ENCODE results near the gene MEIS1.

MEIS1 gene

GRCh38 chr2:66497431-66498288 lies 62.7 kb downstream of the MEIS1 start:
- Histone ChIP-seq H3K4me3 (ENCODE audit: low read depth, low read length) (no peak overlapping the region), H3K4me1 (ENCODE audit: control insufficient read depth, insufficient read depth, low read length) (peaks cover 30% of the 10 kb centered on the region), H3K27ac (ENCODE audit: low read depth, low read length) (no peak overlapping the region), H3K36me3 (ENCODE audit: control insufficient read depth, insufficient read depth, low read length) (no peaks in the 10 kb centered on the region), H3K9ac (ENCODE audit: low read length) (no peak overlapping the region), H3K27me3 (ENCODE audit: control insufficient read depth, insufficient read depth, low read length) (no peaks in the 10 kb centered on the region), H3K9me3 (ENCODE audit: control insufficient read depth, insufficient read depth, low read depth, low read length) (no peaks in the 10 kb centered on the region)

DNA sequence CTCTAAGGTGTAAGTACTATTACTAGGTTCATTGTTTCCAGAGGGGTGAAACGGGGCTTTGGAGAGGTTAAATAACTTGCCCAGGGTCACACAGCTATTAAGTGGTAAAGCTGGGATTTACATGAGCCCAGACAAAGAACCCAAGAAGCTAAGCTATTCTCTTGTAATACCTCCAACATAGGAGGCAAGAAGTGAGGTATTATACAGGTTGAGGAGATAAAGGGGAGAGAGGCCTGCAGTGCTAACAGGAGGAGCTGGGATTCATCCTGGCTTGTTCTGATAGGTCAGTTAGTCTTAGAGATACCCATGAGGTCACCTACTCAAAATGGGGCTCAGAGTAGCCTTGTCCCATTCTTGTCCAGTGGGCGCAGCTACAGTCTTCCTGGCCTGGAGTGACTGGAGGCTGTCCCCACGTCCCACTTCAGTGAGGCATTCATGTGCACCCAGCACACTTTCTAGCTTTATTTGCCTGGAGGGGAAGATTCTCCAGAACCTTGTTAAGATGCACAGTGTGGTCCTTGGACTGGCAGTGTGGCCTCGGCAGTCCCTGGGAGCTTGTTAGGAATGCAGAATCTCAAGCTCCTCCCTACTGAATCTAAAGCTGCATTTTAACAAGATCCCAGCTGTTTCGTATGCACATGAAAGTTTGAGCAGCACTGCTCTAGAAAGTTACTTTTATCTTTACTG lies 63.5 kb downstream of the MEIS1 start:
- no peak overlapping the region for H3K27ac ChIP-seq (ENCODE audit: low read depth, low read length)
- no peak overlapping the region for H3K9ac ChIP-seq (ENCODE audit: low read length)
- no peaks in the 10 kb centered on the region for H3K27me3 ChIP-seq (ENCODE audit: control insufficient read depth, insufficient read depth, low read length)
- no peaks in the 10 kb centered on the region for H3K9me3 ChIP-seq (ENCODE audit: control insufficient read depth, insufficient read depth, low read depth, low read length)
- H3K4me1 ChIP-seq (ENCODE audit: control insufficient read depth, insufficient read depth, low read length) = peaks cover 30% of the 10 kb centered on the region
- H3K36me3 ChIP-seq (ENCODE audit: control insufficient read depth, insufficient read depth, low read length) = no peaks in the 10 kb centered on the region
- H3K4me3 ChIP-seq (ENCODE audit: low read depth, low read length) = no peak overlapping the region

DNA sequence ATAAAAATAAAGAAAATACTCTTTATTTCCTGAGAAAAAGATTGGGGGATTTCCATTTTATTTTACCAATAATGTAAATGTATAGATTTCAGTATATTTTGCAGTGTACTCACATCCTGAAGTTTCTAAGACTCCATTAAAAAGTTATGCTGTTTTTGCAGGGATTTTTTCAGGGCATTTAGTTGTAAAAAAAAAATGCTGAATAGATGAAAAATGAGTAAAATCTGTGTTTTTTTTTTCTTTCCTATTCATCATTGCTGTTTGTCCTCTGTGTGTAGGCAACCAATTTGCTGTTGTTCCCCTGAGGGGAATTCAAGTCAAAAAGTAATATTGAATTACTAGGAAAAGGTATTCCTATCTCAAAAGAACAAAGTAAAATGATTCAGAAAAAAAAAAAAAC lies 66.3 kb downstream of the MEIS1 start:
- no peaks in the 10 kb centered on the region for H3K9me3 ChIP-seq (ENCODE audit: control insufficient read depth, insufficient read depth, low read depth, low read length)
- H3K4me1 ChIP-seq (ENCODE audit: control insufficient read depth, insufficient read depth, low read length) = peaks cover 26% of the 10 kb centered on the region
- H3K36me3 ChIP-seq (ENCODE audit: control insufficient read depth, insufficient read depth, low read length) = no peaks in the 10 kb centered on the region
- H3K4me3 ChIP-seq (ENCODE audit: low read depth, low read length) = no peak overlapping the region
- H3K9ac ChIP-seq (ENCODE audit: low read length) = no peak overlapping the region
- no peaks in the 10 kb centered on the region for H3K27me3 ChIP-seq (ENCODE audit: control insufficient read depth, insufficient read depth, low read length)
- H3K27ac ChIP-seq (ENCODE audit: low read depth, low read length) = no peak overlapping the region

GRCh38 chr2:66506265-66506664 lies 71.3 kb downstream of the MEIS1 start:
- no peak overlapping the region for H3K27ac ChIP-seq (ENCODE audit: low read depth, low read length)
- H3K4me1 ChIP-seq (ENCODE audit: control insufficient read depth, insufficient read depth, low read length) = peaks cover 48% of the 10 kb centered on the region

DNA sequence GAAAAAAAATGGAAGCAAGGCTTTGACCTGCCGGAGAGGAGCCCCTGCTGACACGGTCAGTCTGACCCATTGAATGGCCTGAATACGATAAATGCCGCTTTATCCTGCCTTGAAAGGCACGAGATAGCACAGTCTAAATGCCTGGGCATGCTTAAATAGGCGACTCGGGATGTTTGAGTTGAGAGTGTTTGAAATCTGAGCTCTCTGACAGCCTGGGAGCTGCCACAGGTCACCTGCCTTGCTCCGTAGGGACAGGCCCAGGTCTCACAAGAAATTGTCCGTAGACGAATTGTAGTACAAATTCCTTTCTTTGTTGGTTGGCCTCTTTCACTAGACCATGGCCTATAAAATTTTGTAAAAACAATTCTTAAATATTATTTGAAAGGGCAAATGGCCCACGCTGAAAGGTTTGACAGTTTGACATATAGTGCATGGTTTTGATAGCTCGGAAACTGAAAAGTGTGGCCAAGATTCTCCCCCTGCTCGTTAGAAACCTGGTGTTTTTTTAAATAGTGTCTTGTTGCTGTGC lies 72.8 kb downstream of the MEIS1 start:
- no peaks in the 10 kb centered on the region for H3K27me3 ChIP-seq (ENCODE audit: control insufficient read depth, insufficient read depth, low read length)
- H3K36me3 ChIP-seq (ENCODE audit: control insufficient read depth, insufficient read depth, low read length) = no peaks in the 10 kb centered on the region
- no peaks in the 10 kb centered on the region for H3K9me3 ChIP-seq (ENCODE audit: control insufficient read depth, insufficient read depth, low read depth, low read length)
- peak overlapping the region; percentile 34 for H3K9ac ChIP-seq (ENCODE audit: low read length)
- peak overlapping the region; percentile 25 for H3K4me3 ChIP-seq (ENCODE audit: low read depth, low read length)
- H3K4me1 ChIP-seq (ENCODE audit: control insufficient read depth, insufficient read depth, low read length) = peaks cover 48% of the 10 kb centered on the region
- peak overlapping the region; percentile 27; the same call in 1 of the 2 replicates for H3K27ac ChIP-seq (ENCODE audit: low read depth, low read length)

More at GRCh38 chr2:66506265-66506664, 71.3 kb downstream of the MEIS1 start:
- H3K9ac ChIP-seq (ENCODE audit: low read length) = no peak overlapping the region
- no peaks in the 10 kb centered on the region for H3K36me3 ChIP-seq (ENCODE audit: control insufficient read depth, insufficient read depth, low read length)
- no peak overlapping the region for H3K4me3 ChIP-seq (ENCODE audit: low read depth, low read length)
- no peaks in the 10 kb centered on the region for H3K27me3 ChIP-seq (ENCODE audit: control insufficient read depth, insufficient read depth, low read length)
- no peaks in the 10 kb centered on the region for H3K9me3 ChIP-seq (ENCODE audit: control insufficient read depth, insufficient read depth, low read depth, low read length)

DNA sequence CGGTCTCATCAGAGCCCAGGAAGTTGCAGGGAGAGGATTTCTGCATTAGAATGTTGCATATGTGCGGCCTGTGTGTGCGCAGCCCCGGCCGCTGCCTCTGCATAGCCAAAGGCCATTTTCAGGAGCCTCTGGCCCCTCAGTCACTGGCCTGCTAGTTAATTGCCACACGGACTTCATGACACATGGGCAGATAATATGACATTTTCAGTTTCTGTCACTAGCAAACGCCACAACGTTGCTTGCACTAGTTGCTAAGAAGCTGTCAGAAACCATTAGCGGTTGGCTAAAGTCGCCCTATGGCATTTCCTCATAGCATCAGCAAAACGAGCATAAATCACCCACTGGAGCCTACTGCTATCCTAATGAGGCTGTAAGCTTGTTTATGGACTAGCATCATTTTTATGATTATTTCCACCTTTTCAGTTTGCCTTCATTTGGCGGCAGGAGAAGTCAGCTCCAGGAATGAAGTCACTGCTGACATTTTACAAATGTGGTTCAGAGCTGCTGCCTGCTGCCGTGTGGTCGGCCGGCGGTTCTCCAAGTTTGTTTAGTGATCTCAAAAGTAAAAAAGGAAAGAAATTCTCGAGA lies 73.7 kb downstream of the MEIS1 start:
- H3K36me3 ChIP-seq (ENCODE audit: control insufficient read depth, insufficient read depth, low read length) = no peaks in the 10 kb centered on the region
- no peaks in the 10 kb centered on the region for H3K27me3 ChIP-seq (ENCODE audit: control insufficient read depth, insufficient read depth, low read length)
- peak overlapping the region; percentile 25 for H3K4me3 ChIP-seq (ENCODE audit: low read depth, low read length)
- H3K9me3 ChIP-seq (ENCODE audit: control insufficient read depth, insufficient read depth, low read depth, low read length) = no peaks in the 10 kb centered on the region
- H3K27ac ChIP-seq (ENCODE audit: low read depth, low read length) = peak overlapping the region; percentile 41; the same call in 1 of the 2 replicates
- H3K9ac ChIP-seq (ENCODE audit: low read length) = peak overlapping the region; percentile 49
- peaks cover 48% of the 10 kb centered on the region for H3K4me1 ChIP-seq (ENCODE audit: control insufficient read depth, insufficient read depth, low read length)

DNA sequence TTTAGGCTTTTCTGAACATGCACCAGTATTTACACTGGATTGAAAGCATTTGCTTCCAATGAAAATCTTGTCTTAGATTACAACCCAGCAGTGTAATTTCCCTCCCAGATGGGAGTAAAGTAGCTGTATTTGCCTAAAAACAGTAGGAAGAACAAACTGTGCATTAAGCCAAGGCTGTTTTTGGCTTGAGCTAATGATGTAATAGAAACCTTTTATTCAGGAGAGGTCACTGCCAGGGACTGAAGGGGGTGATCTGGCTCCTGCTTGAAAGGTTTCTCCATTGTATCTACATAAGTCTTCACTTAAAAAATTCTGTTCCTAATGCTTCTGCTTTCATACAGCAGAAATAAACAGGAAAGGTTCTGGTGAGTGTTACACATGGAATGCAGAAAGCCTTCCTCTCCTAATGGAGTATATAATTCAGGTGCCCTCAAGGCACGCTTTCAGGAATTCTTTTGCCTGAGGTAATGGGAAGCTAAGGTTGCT lies 74.4 kb downstream of the MEIS1 start:
- Histone ChIP-seq H3K9ac (ENCODE audit: low read length) (no peak overlapping the region), H3K27me3 (ENCODE audit: control insufficient read depth, insufficient read depth, low read length) (no peaks in the 10 kb centered on the region), H3K27ac (ENCODE audit: low read depth, low read length) (peak overlapping the region; percentile 41; the same call in 1 of the 2 replicates), H3K4me3 (ENCODE audit: low read depth, low read length) (no peak overlapping the region), H3K36me3 (ENCODE audit: control insufficient read depth, insufficient read depth, low read length) (no peaks in the 10 kb centered on the region), H3K4me1 (ENCODE audit: control insufficient read depth, insufficient read depth, low read length) (peaks cover 48% of the 10 kb centered on the region), H3K9me3 (ENCODE audit: control insufficient read depth, insufficient read depth, low read depth, low read length) (no peaks in the 10 kb centered on the region)

GRCh38 chr2:66512626-66513025 lies 77.7 kb downstream of the MEIS1 start:
- Histone ChIP-seq H3K36me3 (ENCODE audit: control insufficient read depth, insufficient read depth, low read length) (no peaks in the 10 kb centered on the region), H3K4me3 (ENCODE audit: low read depth, low read length) (no peak overlapping the region), H3K27me3 (ENCODE audit: control insufficient read depth, insufficient read depth, low read length) (no peaks in the 10 kb centered on the region), H3K27ac (ENCODE audit: low read depth, low read length) (no peak overlapping the region), H3K4me1 (ENCODE audit: control insufficient read depth, insufficient read depth, low read length) (peaks cover 31% of the 10 kb centered on the region), H3K9me3 (ENCODE audit: control insufficient read depth, insufficient read depth, low read depth, low read length) (no peaks in the 10 kb centered on the region), H3K9ac (ENCODE audit: low read length) (no peak overlapping the region)

- H3K27ac ChIP-seq (ENCODE audit: low read depth, low read length) = no peak overlapping the region
- H3K27me3 ChIP-seq (ENCODE audit: control insufficient read depth, insufficient read depth, low read length) = no peaks in the 10 kb centered on the region
Observed at GRCh38 chr2:66515743-66516142, 80.8 kb downstream of the MEIS1 start.

DNA sequence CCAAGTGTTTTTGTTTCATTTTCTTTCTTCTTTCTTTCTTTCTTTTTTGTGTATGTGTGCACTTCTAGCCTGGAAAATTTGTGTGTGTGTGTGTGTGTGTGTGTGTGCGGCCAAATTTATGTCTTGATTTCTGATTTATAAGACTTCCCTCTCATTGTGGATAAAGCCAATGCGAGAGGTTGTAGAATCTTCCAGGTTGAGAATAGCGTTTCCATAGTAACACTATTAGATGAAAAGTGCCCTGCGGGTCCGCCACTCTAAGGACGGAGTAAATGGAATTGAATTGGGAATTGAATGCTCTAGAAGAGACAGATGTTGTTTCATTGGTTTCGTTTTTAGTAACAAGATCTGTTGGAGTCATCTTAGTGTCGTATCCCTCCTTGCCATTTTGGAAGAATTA lies 81.6 kb downstream of the MEIS1 start:
- Histone ChIP-seq H3K9me3 (ENCODE audit: control insufficient read depth, insufficient read depth, low read depth, low read length) (no peaks in the 10 kb centered on the region), H3K36me3 (ENCODE audit: control insufficient read depth, insufficient read depth, low read length) (no peaks in the 10 kb centered on the region), H3K4me1 (ENCODE audit: control insufficient read depth, insufficient read depth, low read length) (no peaks in the 10 kb centered on the region; the same call in 1 of the 2 replicates), H3K4me3 (ENCODE audit: low read depth, low read length) (no peak overlapping the region), H3K27ac (ENCODE audit: low read depth, low read length) (no peak overlapping the region), H3K27me3 (ENCODE audit: control insufficient read depth, insufficient read depth, low read length) (no peaks in the 10 kb centered on the region), H3K9ac (ENCODE audit: low read length) (no peak overlapping the region)

More at GRCh38 chr2:66515743-66516142, 80.8 kb downstream of the MEIS1 start:
- Histone ChIP-seq H3K9ac (ENCODE audit: low read length) (no peak overlapping the region), H3K4me3 (ENCODE audit: low read depth, low read length) (no peak overlapping the region), H3K9me3 (ENCODE audit: control insufficient read depth, insufficient read depth, low read depth, low read length) (no peaks in the 10 kb centered on the region), H3K36me3 (ENCODE audit: control insufficient read depth, insufficient read depth, low read length) (no peaks in the 10 kb centered on the region), H3K4me1 (ENCODE audit: control insufficient read depth, insufficient read depth, low read length) (peaks cover 3% of the 10 kb centered on the region; the same call in 1 of the 2 replicates)
